HG03442 (cell line): Measurements from ENCODE around the gene FLNA.

Experiments used
- ATAC-seq: cut with Tn5 transposase; IDR thresholded peaks from one replicate; pipeline ENCODE4 v1.9.1; 2021; ENCODE audit warnings: mild to moderate bottlenecking, moderate library complexity; ENCODE audit not compliant: unreplicated experiment

The FLNA gene

DNA sequence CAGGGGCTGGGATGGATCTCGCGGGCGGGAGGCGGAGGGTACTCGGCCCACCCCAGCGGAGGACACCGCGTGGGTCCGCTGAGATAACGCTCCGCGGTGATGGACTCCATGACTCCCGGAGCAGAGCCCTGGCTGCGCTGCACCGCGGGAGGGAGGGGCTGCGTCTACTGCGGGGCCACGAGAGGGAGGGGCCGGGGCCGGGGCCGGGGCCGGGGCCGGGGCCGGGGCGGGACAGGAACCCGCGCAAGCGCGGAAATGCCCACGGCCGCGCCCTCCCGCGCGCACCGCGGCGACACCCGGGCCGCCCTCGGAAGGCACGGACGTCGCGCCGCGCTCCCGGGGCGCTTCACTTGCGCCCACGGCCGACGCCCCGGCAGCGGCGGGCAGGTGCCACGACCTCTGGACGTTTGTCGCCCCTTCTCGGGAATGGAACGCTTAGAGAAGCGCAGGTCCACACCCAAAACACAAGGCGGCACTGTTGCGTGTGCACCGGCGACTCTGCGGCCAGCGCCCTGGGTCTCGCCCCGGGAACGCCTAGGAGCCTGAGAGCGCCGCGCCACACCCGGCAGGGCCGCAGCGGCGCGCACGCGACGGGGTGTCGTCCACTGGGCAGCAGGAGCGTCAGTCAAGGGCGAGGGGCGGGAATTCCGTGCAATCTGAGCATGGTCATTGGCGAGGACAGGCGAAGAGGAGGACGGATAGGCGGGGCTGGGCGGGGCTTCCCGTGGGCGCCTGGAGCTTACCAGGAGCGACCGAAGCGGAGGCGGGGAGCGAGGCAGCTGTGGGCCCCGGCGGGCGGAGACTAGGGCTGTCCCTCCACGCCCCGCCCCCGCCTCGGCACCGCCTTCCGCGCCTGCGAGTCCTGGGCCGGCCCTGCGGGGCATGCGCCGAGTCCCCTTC lies 32.8 kb downstream of the FLNA start:
- peak; percentile 67 for ATAC-seq

DNA sequence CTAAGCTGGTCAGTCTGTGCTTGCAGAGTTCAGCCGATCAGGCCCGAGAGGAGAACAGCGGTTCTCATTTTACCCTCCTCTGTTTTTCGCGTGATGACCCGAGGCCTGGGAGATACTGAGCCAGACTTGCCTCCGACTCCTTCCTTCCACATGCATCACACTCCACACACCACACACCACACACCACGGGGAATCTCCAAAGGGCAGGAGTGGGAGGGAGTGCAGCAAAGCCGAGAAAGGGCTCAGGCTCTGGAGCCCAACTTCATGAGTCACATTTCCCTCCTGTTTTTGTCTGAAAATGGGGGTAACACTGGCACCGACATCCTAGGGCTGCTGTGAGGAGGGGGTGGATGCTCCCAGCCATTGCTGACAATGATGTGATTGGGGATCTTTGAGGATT lies 39.9 kb downstream of the FLNA start:
- no peak for ATAC-seq

DNA sequence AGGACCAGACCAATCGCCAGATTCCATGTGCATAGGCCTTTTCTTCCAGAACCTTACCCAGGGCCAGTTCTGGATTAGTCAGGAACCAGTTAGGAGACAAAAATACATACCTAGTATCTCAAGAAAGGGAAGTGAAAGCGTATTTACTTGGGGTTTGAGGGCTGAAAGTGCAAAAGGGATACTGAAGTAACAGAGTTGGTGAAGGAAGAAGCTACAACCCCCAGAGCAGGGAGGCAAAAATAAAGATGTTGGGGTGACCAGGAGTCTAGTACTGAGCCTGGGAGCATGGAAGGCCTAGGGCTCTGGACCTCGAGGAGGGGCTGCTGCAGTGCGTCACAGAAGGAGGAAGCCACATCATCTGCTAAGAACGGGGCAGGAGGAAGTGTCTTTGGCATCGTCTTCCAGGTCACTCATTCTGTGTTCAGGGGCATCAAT lies 40.6 kb downstream of the FLNA start:
- no peak for ATAC-seq

DNA sequence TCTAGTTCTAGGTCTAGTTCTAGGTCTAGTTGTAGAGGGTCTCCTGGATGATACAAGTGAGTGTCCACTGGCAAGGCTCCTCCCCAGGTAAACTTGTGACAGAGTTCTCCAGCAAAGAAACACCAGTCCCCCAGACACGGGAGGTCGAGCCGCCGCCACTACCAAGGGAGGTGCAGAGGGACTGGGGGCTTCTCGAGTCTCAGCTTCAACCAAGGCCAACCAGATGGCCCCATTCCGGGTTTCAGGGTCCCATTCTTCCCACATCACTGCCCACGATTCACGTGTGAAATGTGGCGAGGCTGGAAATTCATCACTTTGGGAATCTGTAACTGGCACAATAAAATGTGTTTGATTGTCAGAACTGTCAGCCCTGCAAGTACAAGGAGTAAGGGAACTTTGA lies 41.3 kb downstream of the FLNA start:
- no peak for ATAC-seq

DNA sequence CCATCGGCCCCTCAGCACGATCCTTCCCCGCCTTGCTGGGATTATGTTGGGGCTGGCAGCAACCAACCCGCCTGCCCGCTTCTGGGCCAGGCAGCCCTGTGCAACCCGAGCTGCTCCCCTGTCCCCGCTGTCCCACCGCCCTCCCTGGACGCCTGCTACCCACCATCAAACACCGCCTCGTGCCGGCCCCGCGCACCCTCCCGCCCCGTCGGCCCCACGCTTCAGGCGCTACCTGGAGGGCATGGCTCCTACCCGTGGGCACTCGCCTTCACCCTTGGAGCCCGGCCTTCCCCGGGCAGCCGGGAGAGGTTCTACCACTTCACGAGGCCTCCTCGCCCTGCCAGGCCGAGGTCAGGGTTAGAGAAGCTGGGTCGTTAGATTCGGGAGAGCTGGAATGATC lies 41.9 kb downstream of the FLNA start:
- no peak for ATAC-seq

DNA sequence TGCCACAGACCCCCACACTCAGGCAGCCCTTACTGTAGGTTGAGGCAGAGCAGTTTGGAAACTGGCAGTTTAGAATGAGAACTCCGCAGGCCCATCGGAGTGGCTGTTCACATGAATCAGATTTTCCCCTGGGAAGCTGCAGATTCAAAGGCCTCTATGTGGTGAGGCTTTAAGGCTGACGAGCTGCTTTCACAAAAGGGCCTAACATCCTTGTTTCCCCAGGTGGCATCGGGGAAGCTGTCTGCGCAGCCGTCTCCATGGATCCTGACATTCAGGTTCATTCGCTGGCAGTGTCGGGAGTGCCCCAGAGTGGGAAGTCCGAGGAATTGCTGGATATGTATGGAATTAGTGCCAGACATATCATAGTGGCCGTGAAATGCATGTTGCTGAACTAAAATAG lies 45.1 kb downstream of the FLNA start:
- no peak for ATAC-seq

DNA sequence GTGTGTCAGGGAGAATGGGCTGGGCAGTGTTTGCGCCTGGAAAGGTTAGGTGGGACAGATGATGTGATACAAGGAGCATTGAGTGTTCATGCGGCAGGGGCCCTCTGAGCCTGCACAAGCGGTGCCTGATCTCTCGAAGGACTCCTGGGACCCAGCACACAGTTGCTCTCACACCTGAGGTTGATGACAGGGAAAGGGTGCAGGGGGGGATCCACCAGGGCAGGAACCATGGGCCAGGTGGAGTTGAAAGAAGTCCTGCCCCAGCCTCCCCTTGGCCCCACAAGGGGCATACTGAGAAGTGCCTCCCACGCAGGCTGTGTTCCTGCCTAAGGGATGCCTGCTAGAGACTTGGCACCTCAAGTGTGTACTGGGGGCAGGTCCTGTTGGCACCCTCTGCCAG lies 45.8 kb downstream of the FLNA start:
- ATAC-seq = no peak

DNA sequence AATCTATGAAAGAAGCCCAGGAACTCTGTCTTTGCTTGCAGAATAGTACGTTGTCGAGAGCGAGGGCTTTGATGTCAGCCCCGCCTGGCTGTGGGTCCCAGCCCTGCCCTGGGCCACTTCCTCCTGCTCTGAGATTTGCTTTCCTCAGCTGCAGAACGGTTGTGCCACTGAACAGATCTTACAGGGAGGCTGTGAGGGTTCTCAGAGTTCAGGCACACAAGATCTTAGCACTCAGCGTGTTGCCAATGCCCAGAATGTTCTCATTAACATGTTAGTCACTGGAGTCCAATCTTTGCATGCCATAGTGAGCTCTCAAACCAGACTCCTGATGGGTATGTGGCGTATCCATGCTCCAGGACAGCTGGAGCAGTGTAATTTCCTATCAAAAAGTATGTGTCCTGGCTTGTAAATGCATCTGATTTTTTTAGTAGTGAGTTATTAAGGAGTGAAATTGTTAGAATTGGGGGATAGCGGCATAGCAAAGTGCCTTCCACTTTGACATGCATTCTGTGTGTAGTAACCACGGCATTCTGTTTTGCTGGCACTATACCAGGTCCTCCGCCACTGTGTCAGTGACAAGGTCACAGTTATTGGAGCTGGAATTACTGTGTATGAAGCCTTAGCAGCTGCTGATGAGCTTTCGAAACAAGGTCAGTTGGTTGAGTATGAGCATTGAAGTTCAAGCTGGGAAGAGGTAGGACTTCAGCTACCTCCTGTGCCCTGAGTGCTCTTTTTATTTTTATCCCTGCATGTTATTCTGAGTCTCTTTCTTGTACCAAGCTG lies 47.2 kb downstream of the FLNA start:
- ATAC-seq = no peak

DNA sequence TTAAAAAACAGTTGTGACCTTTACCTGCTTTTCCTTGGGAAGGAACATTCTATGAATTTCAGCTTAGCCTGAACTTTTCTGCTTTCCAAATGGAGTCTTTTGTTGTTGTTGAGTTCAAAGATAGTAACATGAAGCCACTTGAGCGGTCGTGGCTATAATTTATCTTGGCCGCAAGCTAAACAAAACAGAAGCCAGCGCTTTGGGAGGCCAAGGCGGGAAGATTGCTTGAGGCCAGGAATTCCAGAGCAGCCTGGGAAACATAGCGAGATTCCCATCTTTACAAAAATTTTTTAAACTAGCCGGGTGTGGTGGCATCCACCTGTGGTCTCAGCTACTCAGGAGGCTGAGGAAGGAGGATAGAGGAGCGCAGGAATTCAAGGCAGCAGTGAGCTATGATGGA lies 48.9 kb downstream of the FLNA start:
- ATAC-seq = no peak

DNA sequence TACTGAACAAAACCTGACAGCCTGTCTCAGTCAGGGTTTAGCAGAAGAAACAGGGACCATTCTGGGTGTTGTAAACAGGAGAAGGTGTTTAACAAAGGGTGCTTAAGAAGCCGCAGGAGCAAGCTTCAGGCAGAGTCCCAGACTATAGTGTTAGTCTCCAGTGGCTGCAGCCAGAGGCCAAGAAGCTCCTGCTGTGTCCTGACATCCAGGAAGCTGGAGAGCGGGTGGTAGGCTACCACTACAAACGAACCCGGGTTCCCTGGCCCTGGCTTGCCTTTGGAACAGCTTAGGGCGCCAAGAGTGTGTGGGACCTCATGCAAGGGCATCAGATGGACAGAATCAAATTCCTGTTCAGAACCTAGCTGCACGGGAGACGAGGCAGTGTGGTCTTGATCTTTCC lies 50.9 kb downstream of the FLNA start:
- no peak for ATAC-seq

DNA sequence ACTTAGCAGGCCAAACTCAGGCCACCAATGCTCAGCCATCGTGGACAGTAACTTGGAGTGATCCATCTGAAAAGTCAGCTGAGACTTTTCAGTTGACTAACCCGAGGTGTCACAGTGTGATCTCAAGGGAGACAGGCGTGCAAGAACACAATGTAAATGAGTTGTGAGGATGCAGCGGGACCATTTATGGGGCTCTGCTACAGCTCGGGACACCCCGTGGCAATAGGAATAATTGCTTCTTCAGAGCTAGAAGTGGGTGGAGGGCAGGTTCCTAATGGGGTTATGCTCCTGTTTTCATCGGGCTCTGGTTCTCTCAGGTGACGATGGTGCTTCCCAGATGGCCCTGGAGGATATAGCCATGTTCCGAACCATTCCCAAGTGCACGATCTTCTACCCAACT lies 51.5 kb downstream of the FLNA start:
- no peak for ATAC-seq

DNA sequence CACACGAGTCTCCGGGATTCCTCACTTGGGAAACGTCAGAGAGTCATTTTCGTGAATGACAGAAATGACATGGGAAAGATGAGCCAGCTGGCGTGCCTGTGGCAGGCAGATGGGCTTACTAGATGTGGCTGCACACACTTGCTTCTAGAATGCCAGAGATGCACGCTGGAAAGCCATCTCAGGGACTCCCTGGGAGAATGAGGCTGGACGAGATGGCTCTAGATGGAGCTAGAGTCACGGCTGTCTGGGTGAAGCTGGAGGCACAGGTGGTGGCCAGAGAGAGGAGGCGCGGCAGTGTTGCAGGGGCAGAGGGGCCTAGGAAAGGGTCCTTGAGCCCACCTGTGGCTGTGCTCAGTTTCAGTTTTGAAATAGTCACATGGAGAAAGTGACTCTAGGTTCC lies 52.8 kb downstream of the FLNA start:
- ATAC-seq = no peak

DNA sequence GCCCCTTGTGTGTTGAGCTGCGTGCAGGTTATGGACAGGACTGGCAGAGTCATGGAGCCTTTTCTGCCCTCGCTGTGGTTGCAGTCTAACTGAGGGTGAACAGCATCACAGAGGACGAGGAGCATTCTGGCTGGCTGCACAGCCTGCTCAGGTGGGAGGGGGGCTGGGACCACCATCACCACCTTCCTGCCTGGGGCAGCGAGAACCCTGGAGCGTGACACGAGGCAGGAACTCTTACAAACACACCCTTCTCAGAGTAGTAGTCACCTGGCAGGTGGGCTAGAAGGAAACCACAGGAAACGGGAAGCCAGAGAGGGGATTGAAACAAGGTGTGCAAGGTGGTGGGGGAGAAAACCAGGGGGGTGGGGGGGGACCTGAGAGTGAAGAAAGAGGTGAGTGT lies 53.3 kb downstream of the FLNA start:
- ATAC-seq = no peak

DNA sequence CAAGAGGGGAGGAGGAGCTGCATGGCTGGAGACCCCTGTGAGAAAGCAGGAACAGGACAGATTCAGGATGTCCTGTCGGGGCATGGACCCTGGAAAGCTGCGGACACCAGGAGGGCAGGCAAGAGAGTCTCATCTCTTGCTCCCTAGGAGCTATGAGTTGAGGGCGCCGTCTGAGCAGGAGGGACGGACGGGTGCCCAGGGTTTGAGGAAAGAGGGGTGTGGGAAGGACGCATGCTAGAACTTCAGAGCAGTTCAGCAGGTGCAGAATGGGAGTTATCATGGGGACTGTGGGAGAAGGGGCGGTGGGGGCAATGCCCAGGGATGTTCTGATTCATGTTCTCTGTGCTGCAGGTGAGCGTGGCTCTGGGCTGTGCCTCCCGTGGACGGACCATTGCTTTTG lies 54.0 kb downstream of the FLNA start:
- ATAC-seq = no peak

DNA sequence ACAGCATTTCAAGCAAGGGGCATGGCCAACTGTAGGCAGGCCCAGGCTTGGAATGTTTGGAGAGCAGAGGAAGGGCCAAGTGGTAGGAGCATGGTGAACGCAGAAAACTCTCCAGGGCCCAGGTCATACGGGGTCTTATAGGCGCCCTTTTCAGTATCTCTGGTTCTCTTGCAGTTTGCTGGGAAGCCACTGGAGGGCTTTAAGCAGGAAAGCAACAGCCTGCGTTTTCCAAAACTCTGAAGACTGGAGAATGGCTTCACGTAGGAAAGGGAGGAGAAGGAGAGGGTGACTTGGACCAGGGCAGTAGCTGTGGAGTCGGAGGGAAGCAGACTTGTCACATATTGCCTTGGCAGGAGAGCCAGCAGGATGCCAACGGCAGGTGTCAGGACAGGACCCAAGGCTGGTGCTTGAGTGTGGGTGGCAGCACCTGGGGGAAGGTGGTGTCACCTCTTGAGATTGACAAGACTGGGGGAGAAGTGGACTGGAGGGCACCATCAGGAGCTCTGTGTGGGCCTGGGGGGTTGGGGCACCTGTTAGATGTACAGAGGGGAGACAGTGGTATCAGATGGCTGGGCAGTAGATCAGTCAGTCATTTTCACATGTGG lies 56.9 kb downstream of the FLNA start:
- ATAC-seq = no peak

DNA sequence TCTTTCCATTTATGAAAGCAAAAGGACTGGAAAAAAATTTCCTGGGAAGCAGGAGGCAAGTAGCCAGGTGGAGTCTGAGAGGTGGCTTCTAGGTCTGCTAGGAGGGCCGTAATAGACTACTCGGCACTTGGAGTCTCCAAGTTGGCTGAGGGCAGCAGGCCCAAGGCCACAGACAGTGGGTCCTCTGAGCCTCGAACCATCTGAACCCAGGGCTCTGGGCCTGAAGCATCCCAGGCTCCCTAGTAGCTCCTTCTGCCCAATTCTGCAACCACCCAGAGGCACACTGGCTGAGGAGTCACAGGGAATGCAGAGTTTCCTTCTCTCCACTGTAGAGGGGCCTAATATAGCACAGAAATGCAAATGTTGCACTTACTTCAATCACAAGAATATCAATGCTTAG lies 59.0 kb downstream of the FLNA start:
- no peak for ATAC-seq

DNA sequence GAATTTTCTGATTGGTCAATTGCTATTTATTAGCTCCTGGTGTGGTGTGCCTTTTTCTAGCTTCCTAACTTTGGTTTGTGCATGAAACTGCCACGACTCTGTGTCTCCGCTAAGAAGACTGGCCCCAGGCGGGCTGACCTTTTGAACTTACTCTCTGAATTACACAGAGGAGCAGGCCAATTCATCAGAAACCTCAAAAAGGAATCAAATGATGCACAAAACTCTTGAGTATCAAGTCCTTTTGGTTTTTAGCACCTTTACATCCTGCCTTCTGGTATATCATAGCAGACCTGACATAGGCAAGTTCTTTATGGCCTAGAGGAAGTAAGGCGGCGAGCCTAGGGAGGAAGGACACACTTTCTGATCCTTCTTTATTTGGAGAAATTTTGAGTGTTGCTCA lies 61.3 kb downstream of the FLNA start:
- peak; percentile 42 for ATAC-seq

DNA sequence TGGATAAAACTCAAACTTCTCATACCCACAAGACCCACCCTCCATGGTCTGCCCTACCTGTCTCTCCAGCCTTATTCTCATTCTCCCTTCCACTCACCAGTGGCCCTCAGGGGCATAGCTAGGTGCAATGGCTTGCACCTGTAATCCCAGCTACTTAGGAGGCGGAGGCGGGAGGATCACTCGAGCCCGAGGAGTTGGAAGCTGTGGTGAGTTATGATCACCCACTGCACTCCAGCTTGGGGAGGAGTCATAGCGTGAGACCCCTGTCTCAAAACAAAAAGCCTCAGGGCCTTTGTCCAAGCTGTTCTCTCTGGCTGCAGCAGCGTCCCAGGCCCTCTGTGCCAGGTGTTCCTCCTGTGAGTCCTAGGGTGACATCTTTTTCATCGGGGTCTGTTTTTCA lies 62.3 kb downstream of the FLNA start:
- ATAC-seq = no peak

DNA sequence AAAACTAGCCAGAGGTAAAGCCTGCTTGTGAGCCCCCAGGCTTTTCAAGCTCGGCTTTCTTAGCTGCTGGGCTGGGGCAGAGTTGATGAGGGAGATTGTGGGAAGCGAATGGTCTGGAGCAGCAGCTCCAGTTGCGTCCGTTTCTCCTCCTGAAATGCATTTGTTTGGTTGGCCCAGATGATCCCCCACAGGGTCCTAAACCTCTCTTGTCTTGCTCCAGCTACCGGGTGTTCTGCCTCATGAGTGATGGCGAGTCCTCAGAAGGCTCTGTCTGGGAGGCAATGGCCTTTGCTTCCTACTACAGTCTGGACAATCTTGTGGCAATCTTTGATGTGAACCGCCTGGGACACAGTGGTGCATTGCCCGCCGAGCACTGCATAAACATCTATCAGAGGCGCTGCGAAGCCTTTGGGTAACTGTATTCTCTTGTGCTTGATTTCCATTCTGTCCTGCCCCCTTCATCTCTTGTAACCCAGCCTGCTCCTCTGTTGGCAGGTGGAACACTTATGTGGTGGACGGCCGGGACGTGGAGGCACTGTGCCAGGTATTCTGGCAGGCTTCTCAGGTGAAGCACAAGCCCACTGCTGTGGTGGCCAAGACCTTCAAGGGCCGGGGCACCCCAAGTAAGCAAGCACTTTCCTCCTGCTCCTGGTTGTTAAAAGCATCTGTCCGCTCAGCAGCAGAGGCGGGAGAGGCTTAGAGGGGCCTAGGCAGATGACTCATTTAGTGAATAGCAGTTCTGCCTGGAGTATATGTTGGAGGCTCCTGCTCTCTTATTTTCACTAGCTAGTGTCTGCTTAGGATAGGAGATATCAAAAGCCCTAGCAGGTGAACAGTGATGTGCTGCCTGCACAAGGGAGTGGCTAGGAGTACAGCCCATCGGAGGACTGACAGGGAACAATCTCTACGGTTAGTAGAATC lies 63.6 kb downstream of the FLNA start:
- ATAC-seq = no peak

DNA sequence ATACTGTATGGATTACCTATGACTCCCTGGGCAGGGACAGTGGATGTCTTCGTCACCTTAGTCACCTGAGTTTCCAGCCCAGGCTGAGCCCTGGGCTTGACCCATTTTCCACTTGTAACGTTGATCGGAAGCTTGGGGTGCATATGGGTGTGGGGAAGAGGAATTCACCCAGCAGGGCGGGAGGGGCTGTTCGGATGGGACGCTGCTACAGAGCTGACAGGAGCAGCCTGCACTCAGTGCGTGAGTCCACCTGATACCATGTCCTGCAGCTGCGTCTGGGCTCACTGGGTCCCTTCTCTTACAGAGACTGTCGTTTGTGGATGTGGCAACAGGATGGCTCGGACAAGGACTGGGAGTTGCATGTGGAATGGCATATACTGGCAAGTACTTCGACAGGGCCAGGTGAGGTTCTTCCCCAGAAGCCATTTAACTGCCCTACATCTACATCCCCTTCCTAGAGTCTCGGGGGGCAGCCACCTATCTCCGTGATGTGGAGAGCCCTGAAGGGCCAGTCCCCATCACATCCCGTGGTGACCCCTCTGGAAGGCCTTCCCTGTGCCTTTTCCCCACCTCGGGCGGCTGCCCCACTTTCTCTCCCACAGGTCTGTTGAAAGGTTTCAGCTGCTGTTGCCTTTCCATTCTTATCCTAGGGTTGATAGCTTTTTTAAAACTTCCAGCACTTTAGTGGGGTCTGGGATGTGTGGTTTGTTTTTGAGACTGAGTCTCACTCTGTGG lies 65.2 kb downstream of the FLNA start:
- ATAC-seq = no peak
